NB4 (cell line): ENCODE data around the gene KLF14.
"Not testable (repeated sequence)": the region's sequence is repeated elsewhere in the genome, so short reads cannot be mapped to it uniquely, and the experiment has no call there.

Source experiments
- DNase-seq: peaks from one replicate; pipeline ENCODE4 v3.0.0; 2010; ENCODE audit warnings: low read depth
- H3K4me3 ChIP-seq: one replicate; pipeline ENCODE4 v1.5.1; 2011; ENCODE audit warnings: mild to moderate bottlenecking, low read depth, low read length, moderate library complexity
- MYC ChIP-seq: IDR thresholded peaks from 2 replicates; pipeline ENCODE4 v1.6.1; 2011; ENCODE audit warnings: low read depth, low read length
- POLR2A ChIP-seq: IDR thresholded peaks from 2 replicates; pipeline ENCODE4 v1.6.1; 2011; ENCODE audit warnings: mild to moderate bottlenecking; ENCODE audit not compliant: insufficient read length; ENCODE audit errors: extremely low read depth
- TF ChIP-seq, protein P1 (sequence below): IDR thresholded peaks from one replicate; pipeline ENCODE4 v1.5.1; 2012; ENCODE audit warnings: low read depth, low read length
- TF ChIP-seq, protein P2 (sequence below): IDR thresholded peaks from 2 replicates; pipeline ENCODE4 v1.6.1; 2011; ENCODE audit warnings: low read depth, low read length

Gene KLF14

DNA sequence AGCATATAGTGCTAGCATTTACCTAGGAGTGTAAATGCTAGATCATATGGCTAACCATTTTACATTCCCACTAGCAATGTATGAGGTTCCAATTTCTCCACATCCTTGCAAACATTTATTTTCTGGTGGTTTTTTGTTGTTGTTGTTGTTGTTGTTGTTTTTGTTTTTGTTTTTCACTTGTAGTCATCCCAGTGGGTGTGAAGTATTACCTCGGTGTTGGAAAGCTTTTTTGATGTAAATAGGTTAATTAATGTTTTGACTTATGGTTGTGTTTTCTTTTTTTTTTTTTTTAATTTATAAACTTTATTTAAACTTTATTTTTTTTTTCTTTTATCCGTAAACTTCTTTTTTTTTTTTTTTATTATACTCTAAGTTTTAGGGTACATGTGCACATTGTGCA lies 32.4 kb downstream of the KLF14 start:
- TF ChIP-seq, protein P1, sequence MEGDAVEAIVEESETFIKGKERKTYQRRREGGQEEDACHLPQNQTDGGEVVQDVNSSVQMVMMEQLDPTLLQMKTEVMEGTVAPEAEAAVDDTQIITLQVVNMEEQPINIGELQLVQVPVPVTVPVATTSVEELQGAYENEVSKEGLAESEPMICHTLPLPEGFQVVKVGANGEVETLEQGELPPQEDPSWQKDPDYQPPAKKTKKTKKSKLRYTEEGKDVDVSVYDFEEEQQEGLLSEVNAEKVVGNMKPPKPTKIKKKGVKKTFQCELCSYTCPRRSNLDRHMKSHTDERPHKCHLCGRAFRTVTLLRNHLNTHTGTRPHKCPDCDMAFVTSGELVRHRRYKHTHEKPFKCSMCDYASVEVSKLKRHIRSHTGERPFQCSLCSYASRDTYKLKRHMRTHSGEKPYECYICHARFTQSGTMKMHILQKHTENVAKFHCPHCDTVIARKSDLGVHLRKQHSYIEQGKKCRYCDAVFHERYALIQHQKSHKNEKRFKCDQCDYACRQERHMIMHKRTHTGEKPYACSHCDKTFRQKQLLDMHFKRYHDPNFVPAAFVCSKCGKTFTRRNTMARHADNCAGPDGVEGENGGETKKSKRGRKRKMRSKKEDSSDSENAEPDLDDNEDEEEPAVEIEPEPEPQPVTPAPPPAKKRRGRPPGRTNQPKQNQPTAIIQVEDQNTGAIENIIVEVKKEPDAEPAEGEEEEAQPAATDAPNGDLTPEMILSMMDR: no peak
- no peak for TF ChIP-seq MYC
- TF ChIP-seq, protein P2, sequence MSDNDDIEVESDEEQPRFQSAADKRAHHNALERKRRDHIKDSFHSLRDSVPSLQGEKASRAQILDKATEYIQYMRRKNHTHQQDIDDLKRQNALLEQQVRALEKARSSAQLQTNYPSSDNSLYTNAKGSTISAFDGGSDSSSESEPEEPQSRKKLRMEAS: no peak
- TF ChIP-seq POLR2A: no peak
- no peak overlapping the region for H3K4me3 ChIP-seq
- no peak for DNase-seq

DNA sequence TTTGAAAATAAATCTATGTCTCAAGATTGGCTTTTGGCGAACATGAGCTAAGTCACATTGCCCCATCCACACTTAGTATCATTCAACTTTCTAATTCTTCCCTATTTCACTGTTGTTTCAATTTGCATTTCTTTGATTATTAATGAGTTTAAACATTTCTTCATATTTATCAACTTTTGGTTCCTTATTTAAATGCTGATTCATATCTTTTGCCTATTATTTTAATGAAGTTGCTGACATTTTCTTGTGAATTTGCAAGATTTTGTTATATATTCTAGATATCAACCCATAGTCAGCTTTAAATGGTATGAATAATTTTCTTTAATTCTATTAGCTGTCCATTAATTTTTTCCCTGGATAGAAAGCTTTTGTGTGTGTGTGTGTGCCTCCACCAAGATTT lies 33.2 kb downstream of the KLF14 start:
- TF ChIP-seq POLR2A (no peak), MYC (no peak)
- TF ChIP-seq, protein P2: no peak
- TF ChIP-seq, protein P1: no peak
- H3K4me3 ChIP-seq: no peak overlapping the region
- DNase-seq: no peak

DNA sequence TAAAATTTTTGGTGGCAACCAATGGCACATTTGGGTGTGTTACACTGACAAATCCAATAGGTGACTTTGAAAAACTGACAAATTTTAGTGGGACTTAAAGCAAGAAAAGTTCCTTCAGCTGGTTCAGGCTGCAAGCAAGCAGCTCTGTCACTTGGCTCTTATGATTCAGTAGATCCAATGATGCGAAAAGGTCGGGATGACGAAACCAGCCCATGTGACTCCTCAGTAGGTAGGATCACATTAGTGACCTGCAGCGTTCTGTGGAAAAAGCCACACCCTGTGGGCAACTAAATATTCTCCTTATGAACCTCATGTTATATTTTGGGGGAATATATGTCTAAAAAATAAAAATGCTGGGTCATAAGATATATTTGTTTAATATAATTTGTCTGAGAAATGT lies 34.3 kb downstream of the KLF14 start:
- peak; percentile 9 for DNase-seq
- TF ChIP-seq, protein P1: no peak
- TF ChIP-seq, protein P2: no peak
- no peak for TF ChIP-seq POLR2A
- no peak for TF ChIP-seq MYC
- no peak overlapping the region for H3K4me3 ChIP-seq

DNA sequence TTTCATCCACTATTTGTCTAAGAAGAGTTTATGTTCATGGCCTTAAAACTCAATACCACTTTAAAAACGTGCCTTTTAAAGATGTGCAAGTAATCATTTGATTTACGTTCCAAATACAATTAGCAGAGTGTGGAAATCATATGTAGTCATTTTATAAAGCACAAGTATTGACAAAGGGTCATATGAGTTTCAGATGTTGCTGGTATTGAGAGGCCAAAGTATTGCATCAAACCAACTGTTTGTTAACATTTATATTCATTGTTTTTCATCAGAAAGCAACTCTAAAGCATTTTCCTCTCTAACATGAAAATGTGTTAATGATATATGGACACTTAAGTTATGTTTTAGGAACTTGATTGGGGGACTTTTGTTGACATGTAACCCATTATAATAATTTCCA lies 36.2 kb downstream of the KLF14 start:
- H3K4me3 ChIP-seq: no peak overlapping the region
- TF ChIP-seq, protein P1: no peak
- no peak for TF ChIP-seq POLR2A
- no peak for DNase-seq

DNA sequence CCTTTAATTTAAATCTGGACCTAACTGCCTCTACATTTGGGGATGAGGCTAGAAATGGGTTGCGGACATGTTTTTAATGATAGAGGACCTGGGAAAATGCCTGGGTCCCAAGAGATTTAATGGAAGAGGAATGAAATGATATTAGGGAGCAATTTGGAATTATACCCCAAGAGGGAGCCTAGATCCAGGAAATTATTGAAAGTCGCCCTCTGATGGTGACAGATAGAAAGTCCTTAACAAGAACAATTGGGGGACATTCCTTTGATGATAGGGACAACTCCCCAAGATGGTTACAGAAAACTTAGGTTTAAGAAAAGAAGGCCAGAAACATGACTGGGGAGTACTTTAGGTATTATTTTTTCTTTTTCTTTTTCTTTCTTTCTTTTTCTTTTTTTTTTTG lies 38.2 kb downstream of the KLF14 start:
- DNase-seq: peak; percentile 57
- H3K4me3 ChIP-seq: no peak overlapping the region
- TF ChIP-seq, protein P1: peak; percentile 69
- TF ChIP-seq POLR2A: no peak
- no peak for TF ChIP-seq MYC
- TF ChIP-seq, protein P2: no peak

DNA sequence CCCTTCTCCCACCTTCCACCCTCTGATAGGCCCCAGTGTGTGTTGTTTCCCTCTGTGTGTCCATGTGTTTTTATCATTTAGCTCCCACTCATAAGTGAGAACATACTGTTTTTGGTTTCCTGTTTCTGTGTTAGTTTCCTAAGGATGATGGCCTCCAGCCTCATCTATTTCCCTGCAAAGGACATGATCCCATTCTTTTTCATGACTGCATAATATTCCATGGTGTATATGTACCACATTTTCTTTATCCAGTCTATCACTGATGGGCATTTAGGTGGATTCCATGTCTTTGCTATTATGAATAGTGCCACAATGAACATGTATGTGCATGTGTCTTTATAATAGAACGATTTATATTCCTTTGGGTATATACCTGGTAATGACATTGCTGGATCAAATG lies 41.6 kb downstream of the KLF14 start:
- H3K4me3 ChIP-seq, DNase-seq: not testable (repeated sequence)

DNA sequence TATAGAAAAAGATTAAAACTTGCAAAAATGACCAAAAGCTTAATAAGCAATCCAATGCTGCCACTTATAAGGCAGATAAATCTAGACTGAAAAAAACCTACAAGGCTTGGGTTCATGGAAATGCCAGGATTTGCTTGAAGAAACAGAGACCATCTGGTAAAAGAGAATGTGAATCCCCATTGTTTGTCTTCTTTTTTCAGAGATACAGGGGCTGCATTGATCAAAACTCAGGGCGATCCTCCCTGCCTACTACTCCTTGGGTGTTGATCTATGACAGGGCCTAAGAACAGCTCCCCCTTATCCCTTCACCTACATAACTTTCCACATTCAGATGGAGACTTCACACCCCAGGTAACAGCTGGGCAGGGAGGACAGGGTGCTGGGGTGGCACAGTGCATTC lies 44.3 kb downstream of the KLF14 start:
- no peak for DNase-seq
- H3K4me3 ChIP-seq: no peak overlapping the region
- TF ChIP-seq, protein P2: no peak
- no peak for TF ChIP-seq POLR2A
- no peak for TF ChIP-seq MYC
- TF ChIP-seq, protein P1: no peak
